H1 (cell line): ENCODE results near the gene CREG2. TPM values are rescaled to one million over a fixed set of nuclear protein-coding genes. Genes with fewer than 3 reads are reported as not detected.

Source experiments
- CTCF ChIA-PET: fragments of 300-600 bp; sonication (Branson Sonifier 250); formaldehyde crosslinking; loops from one replicate; lab custom pipeline; 2021; ENCODE audit not compliant: partially characterized antibody; lab: Charles Lee
- POLR2A ChIA-PET: fragments of 300-600 bp; sonication (Branson Sonifier 250); formaldehyde crosslinking; loops from one replicate; lab custom pipeline; 2021; ENCODE audit warnings: inconsistent platforms; ENCODE audit not compliant: partially characterized antibody; lab: Charles Lee
- DNase-seq, 2 experiments: peaks; one replicate each; pipeline versions ENCODE4 v3.0.0 to v3.0.0-alpha.2; 2010 to 2022; ENCODE audit warnings: low spot score in 2 of 2, low read depth in 1 of 2, mixed read lengths in 1 of 2
- FAIRE-seq: peaks from 2 replicates; lab custom pipeline; 2011; peaks lifted over from hg19 to GRCh38; lab: Jason Lieb, UNC
- H2AFZ ChIP-seq: 2 replicates; pipeline ENCODE4 v1.8.1; 2012; ENCODE audit warnings: low read length, inconsistent platforms
- H2AK5ac ChIP-seq: 2 replicates; pipeline ENCODE4 v1.6.1; 2013; ENCODE audit warnings: low read depth, low read length
- H2BK120ac ChIP-seq: replicated peaks from 2 replicates; pipeline ENCODE3; 2013; ENCODE audit warnings: low read depth, low read length, inconsistent platforms
- H2BK12ac ChIP-seq: 2 replicates; pipeline ENCODE4 v1.6.1; 2013; ENCODE audit warnings: low read depth, low read length
- H2BK15ac ChIP-seq: 2 replicates; pipeline ENCODE4 v1.6.1; 2013; ENCODE audit warnings: low read length
- H2BK20ac ChIP-seq: 2 replicates; pipeline ENCODE4 v1.6.1; 2013; ENCODE audit warnings: low read length
- H2BK5ac ChIP-seq: 2 replicates; pipeline ENCODE4 v1.6.1; 2013; ENCODE audit warnings: low read depth, low read length
- H3K14ac ChIP-seq: 2 replicates; pipeline ENCODE4 v1.6.1; 2013; ENCODE audit warnings: inconsistent platforms; ENCODE audit not compliant: insufficient read length
- H3K18ac ChIP-seq: 2 replicates; pipeline ENCODE4 v1.6.1; 2013; ENCODE audit warnings: low read length; ENCODE audit errors: extremely low read depth
- H3K23ac ChIP-seq: 2 replicates; pipeline ENCODE4 v1.6.1; 2013; ENCODE audit warnings: inconsistent platforms; ENCODE audit not compliant: insufficient read length
- H3K23me2 ChIP-seq: 2 replicates; pipeline ENCODE4 v1.6.1; 2013; ENCODE audit warnings: low read depth, low read length
- H3K27ac ChIP-seq: 2 replicates; pipeline ENCODE4 v1.6.1; 2011; ENCODE audit warnings: low read depth, low read length, inconsistent platforms
- H3K27me3 ChIP-seq, 4 experiments: replicated peaks in 1 of 4; 1 replicate in 1 of 4; 2 replicates in 3 of 4; pipeline versions ENCODE4 v1.6.1 to v1.8.1; 2011 to 2013; ENCODE audit warnings: low read length in 3 of 4, mild to moderate bottlenecking in 3 of 4, inconsistent platforms in 2 of 4, mixed read lengths in 2 of 4, moderate library complexity in 1 of 4; ENCODE audit not compliant: control insufficient read depth in 3 of 4, insufficient read depth in 3 of 4; ENCODE audit errors: extremely low read depth in 1 of 4
- H3K36me3 ChIP-seq, 4 experiments: 2 replicates each; pipeline versions ENCODE4 v1.6.1 to v1.8.1; 2011 to 2013; ENCODE audit warnings: mild to moderate bottlenecking in 4 of 4, low read length in 3 of 4, moderate library complexity in 2 of 4, control low read depth in 1 of 4, inconsistent platforms in 1 of 4; ENCODE audit not compliant: insufficient read depth in 4 of 4, control insufficient read depth in 2 of 4
- H3K4ac ChIP-seq: replicated peaks from 2 replicates; pipeline ENCODE3; 2013; ENCODE audit warnings: low read length, low read depth, mixed read lengths, inconsistent platforms; ENCODE audit not compliant: insufficient read length
- H3K4me1 ChIP-seq, 4 experiments: replicated peaks in 1 of 4; 1 replicate in 1 of 4; 2 replicates in 3 of 4; pipeline versions ENCODE4 v1.6.1 to v1.8.1; 2011 to 2013; ENCODE audit warnings: low read length in 3 of 4, inconsistent platforms in 2 of 4, mixed read lengths in 1 of 4; ENCODE audit not compliant: insufficient read depth in 4 of 4, control insufficient read depth in 3 of 4
- H3K4me2 ChIP-seq, 2 experiments: 2 replicates each; pipeline versions ENCODE4 v1.6.1 to v1.8.1; 2011 to 2013; ENCODE audit warnings: low read depth in 2 of 2, low read length in 2 of 2, control low read depth in 1 of 2, inconsistent platforms in 1 of 2, mild to moderate bottlenecking in 1 of 2; ENCODE audit not compliant: insufficient read depth in 1 of 2
- H3K4me3 ChIP-seq, 4 experiments: fragments of 200-600, 300-600 bp in 1 of 4; sonication (generic), shearing (Covaris generic), sonication (Bioruptor Twin) in 1 of 4; 2 replicates each; pipeline versions ENCODE4 v1.5.1 to v1.8.1; 2011 to 2016; ENCODE audit warnings: low read length in 4 of 4, low read depth in 3 of 4, control low read depth in 2 of 4, inconsistent platforms in 2 of 4, mild to moderate bottlenecking in 2 of 4, mixed read lengths in 1 of 4, moderate library complexity in 1 of 4; ENCODE audit not compliant: insufficient read depth in 2 of 4; ENCODE audit errors: extremely low read depth in 1 of 4
- H3K56ac ChIP-seq: replicated peaks from 2 replicates; pipeline ENCODE3; 2013; ENCODE audit warnings: low read depth, mild to moderate bottlenecking, mixed read lengths, low read length, inconsistent platforms; ENCODE audit not compliant: insufficient read length
- H3K79me1 ChIP-seq: 2 replicates; pipeline ENCODE4 v1.6.1; 2013; ENCODE audit warnings: low read depth, low read length, control low read depth
- H3K79me2 ChIP-seq, 2 experiments: 2 replicates each; pipeline versions ENCODE4 v1.6.1 to v1.8.1; 2012 to 2013; ENCODE audit warnings: low read length in 2 of 2, mild to moderate bottlenecking in 2 of 2, inconsistent platforms in 1 of 2; ENCODE audit not compliant: insufficient read depth in 2 of 2, control insufficient read depth in 1 of 2
- H3K9ac ChIP-seq, 4 experiments: replicated peaks in 1 of 4; 1 replicate in 1 of 4; 2 replicates in 3 of 4; pipeline versions ENCODE4 v1.6.1 to v1.8.1; 2011 to 2013; ENCODE audit warnings: low read depth in 3 of 4, low read length in 3 of 4, control low read depth in 2 of 4, mild to moderate bottlenecking in 2 of 4, moderate library complexity in 2 of 4, inconsistent platforms in 1 of 4; ENCODE audit errors: extremely low read depth in 1 of 4
- H3K9me3 ChIP-seq, 2 experiments: 2 replicates each; pipeline versions ENCODE4 v1.6.1 to v1.8.1; 2012 to 2013; ENCODE audit warnings: mild to moderate bottlenecking in 2 of 2, moderate library complexity in 2 of 2, control low read depth in 1 of 2, inconsistent platforms in 1 of 2, low read depth in 1 of 2, low read length in 1 of 2, mixed read lengths in 1 of 2; ENCODE audit not compliant: insufficient read depth in 2 of 2
- H4K20me1 ChIP-seq, 2 experiments: replicated peaks in 1 of 2; 2 replicates each; pipeline versions ENCODE3 to v1.8.1; 2011 to 2013; ENCODE audit warnings: inconsistent platforms in 2 of 2, low read length in 2 of 2, mild to moderate bottlenecking in 1 of 2; ENCODE audit not compliant: insufficient read depth in 2 of 2, control insufficient read depth in 1 of 2
- H4K5ac ChIP-seq: 2 replicates; pipeline ENCODE4 v1.6.1; 2013; ENCODE audit warnings: low read length, low read depth, mixed read lengths, inconsistent platforms; ENCODE audit not compliant: insufficient read length
- H4K8ac ChIP-seq: 2 replicates; pipeline ENCODE4 v1.8.0; 2013; ENCODE audit warnings: mild to moderate bottlenecking, moderate library complexity, low read length, inconsistent platforms; ENCODE audit not compliant: insufficient read depth; ENCODE audit errors: extremely low read depth
- H4K91ac ChIP-seq: replicated peaks from 2 replicates; pipeline ENCODE3; 2013; ENCODE audit warnings: low read length, mixed read lengths, inconsistent platforms; ENCODE audit not compliant: insufficient read length
- CEBPB ChIP-seq: IDR thresholded peaks from 2 replicates; pipeline ENCODE4 v1.6.1; 2012; ENCODE audit warnings: low read depth, low read length
- EP300 ChIP-seq, 2 experiments: IDR thresholded peaks; 1 replicate in 1 of 2; 2 replicates in 1 of 2; pipeline ENCODE4 v1.6.1; 2011 to 2012; ENCODE audit warnings: low read depth in 2 of 2, low read length in 2 of 2, mild to moderate bottlenecking in 2 of 2, borderline replicate concordance in 1 of 2, inconsistent platforms in 1 of 2, moderate library complexity in 1 of 2
- GTF2F1 ChIP-seq: IDR thresholded peaks from 2 replicates; pipeline ENCODE4 v1.6.1; 2012; ENCODE audit warnings: low read depth, low read length, improper control_type of control experiment, borderline replicate concordance
- KDM4A ChIP-seq: IDR thresholded peaks from one replicate; pipeline ENCODE4 v1.7.1; 2012; ENCODE audit warnings: low read depth, mild to moderate bottlenecking, moderate library complexity, low read length, inconsistent platforms; ENCODE audit not compliant: severe bottlenecking
- RFX5 ChIP-seq: IDR thresholded peaks from 2 replicates; pipeline ENCODE4 v1.6.1; 2011; ENCODE audit warnings: low read depth, low read length, improper control_type of control experiment, borderline replicate concordance
- SP1 ChIP-seq: IDR thresholded peaks from 2 replicates; pipeline ENCODE4 v1.6.1; 2011; ENCODE audit warnings: low read depth, low read length
- YY1 ChIP-seq: IDR thresholded peaks from 2 replicates; pipeline ENCODE4 v1.6.1; 2011; ENCODE audit warnings: low read depth, mild to moderate bottlenecking, low read length
- whole genome bisulfite sequencing, 2 experiments: shearing (Covaris generic) in 1 of 2; methylation state at CpG; one replicate each; pipeline versions ENCODE4 v1.1.6 to v1.1.7; 2013 to 2015; ENCODE audit warnings: low lambda C conversion rate in 2 of 2, mixed read lengths in 2 of 2, inconsistent platforms in 1 of 2, low coverage in 1 of 2, missing lambda C conversion rate in 1 of 2; ENCODE audit not compliant: insufficient replicate concordance in 2 of 2, insufficient coverage in 1 of 2, insufficient read length in 1 of 2; ENCODE audit errors: extremely low coverage in 1 of 2, missing lambda C conversion rate in 1 of 2; 5-methylcytosine and 5-hydroxymethylcytosine counted together
- polyA plus RNA-seq, 7 experiments: library from polyadenylated mRNA; depleted of rRNA in 3 of 7; stranded (reverse) in 5 of 7; unstranded in 2 of 7; fragments of >200 nt in 5 of 7; fragments of 200-250 nt in 2 of 7; gene quantifications; 1 replicate in 5 of 7; 2 replicates in 1 of 7; 4 replicates in 1 of 7; pipeline versions ENCODE4 v1.2.1 to v1.2.3, GENCODE V29; 2011 to 2013; ENCODE audit warnings: missing spikeins in 2 of 7, mixed read lengths in 2 of 7
- total RNA-seq: library from RNA; stranded (reverse); fragmentation: NEBNext Ultra II Directional; extraction: Animal tissue kit (Norgen Biotek cat#: 25700); gene quantifications from 2 replicates; pipeline ENCODE4 v1.2.1, GENCODE V29; 2021

CREG2 gene
- total and polyA plus RNA-seq, 2 of the 8 experiments (the other 6 are each of a cell fraction or from before 2014, with no cell fraction given), result 2.0 to 2.2 TPM

GRCh38 chr2:101297383-101297782 lies 89.9 kb downstream of the CREG2 start:
- Histone ChIP-seq H3K14ac (no peak overlapping the region), H4K5ac (no peak overlapping the region), H3K27ac (no peak overlapping the region), H3K23me2 (no peaks in the 10 kb centered on the region), H2BK20ac (no peak overlapping the region), H4K8ac (no peak overlapping the region), H3K27me3 (no peaks in the 10 kb centered on the region), H3K9ac (no peak overlapping the region), H2AK5ac (no peak overlapping the region), H3K9me3 (no peaks in the 10 kb centered on the region), H3K18ac (no peak overlapping the region), H3K4me1 (no peaks in the 10 kb centered on the region), H2BK120ac (no peak overlapping the region), H2BK12ac (no peak overlapping the region), H4K91ac (no peak overlapping the region), H3K4ac (no peak overlapping the region), H3K79me1 (peaks cover 9% of the 10 kb centered on the region), H2AFZ (no peak overlapping the region), H2BK5ac (no peak overlapping the region), H3K4me3 (no peak overlapping the region), H4K20me1 (peaks cover 0 to 13% of the 10 kb centered on the region in 2 experiments), H3K36me3 (peaks cover 0 to 15% (median 1%) of the 10 kb centered on the region in 4 experiments; a peak in 2 of 8 replicates), H3K79me2 (peaks cover 0 to 61% of the 10 kb centered on the region in 2 experiments; a peak in 3 of 4 replicates), H2BK15ac (no peak overlapping the region), H3K4me2 (no peak overlapping the region), H3K23ac (no peak overlapping the region), H3K56ac (no peak overlapping the region)
- no peak for FAIRE-seq
- ChIA-PET CTCF (interaction anchor here (0.6 to 1.6 kb wide), 4 partner anchors 15 to 842 kb away, joined by 3 to 7 read pairs (median 5); partner anchors contain the start of gene CREG2), POLR2A (interaction anchor here (0.7 to 1.8 kb wide), 2 partner anchors 11 to 26 kb away, joined by 4 to 5 read pairs; no protein-coding TSS in a partner anchor)
- no peak for DNase-seq
- WGBS, 2 experiments, result 93% methylated on average over 2 of the region's 2 CpGs; no CpG with 5 or more reads in 1 of the 2 experiments
- TF ChIP-seq YY1 (no peak), RFX5 (no peak), CEBPB (no peak), KDM4A (no peak), SP1 (no peak), GTF2F1 (no peak), EP300 (IDR thresholded peaks at IDR 0.05; ENCODE audit: borderline replicate concordance in 1 of 2, low read depth in 2 of 2, low read length in 2 of 2) (no peak)
